ENCODE measurements around the gene CNOT9.

- TF ChIP-seq, protein P1, sequence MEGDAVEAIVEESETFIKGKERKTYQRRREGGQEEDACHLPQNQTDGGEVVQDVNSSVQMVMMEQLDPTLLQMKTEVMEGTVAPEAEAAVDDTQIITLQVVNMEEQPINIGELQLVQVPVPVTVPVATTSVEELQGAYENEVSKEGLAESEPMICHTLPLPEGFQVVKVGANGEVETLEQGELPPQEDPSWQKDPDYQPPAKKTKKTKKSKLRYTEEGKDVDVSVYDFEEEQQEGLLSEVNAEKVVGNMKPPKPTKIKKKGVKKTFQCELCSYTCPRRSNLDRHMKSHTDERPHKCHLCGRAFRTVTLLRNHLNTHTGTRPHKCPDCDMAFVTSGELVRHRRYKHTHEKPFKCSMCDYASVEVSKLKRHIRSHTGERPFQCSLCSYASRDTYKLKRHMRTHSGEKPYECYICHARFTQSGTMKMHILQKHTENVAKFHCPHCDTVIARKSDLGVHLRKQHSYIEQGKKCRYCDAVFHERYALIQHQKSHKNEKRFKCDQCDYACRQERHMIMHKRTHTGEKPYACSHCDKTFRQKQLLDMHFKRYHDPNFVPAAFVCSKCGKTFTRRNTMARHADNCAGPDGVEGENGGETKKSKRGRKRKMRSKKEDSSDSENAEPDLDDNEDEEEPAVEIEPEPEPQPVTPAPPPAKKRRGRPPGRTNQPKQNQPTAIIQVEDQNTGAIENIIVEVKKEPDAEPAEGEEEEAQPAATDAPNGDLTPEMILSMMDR (IDR thresholded peaks at IDR 0.05), result no peak
- TF ChIP-seq EP300 (IDR thresholded peaks at IDR 0.05; ENCODE audit: low read depth), result no peak
- no peak for TF ChIP-seq POLR2A (IDR thresholded peaks at IDR 0.05)
- no peak for TF ChIP-seq POLR2AphosphoS5 (IDR thresholded peaks at IDR 0.05)
Measured at GRCh38 chr2:218621007-218621406, 52.4 kb downstream of the CNOT9 start.

Data from transverse colon (tissue), 4 donors.